ENCODE data around the gene SLC30A2.

Gene SLC30A2

GRCh38 chr1:26070963-26071342 lies 25.0 kb upstream of the SLC30A2 start:
- H3K36me3 ChIP-seq (ENCODE audit: control insufficient read depth, insufficient read depth, low read length) = no peaks in the 10 kb centered on the region
- H3K4me2 ChIP-seq (ENCODE audit: low read length) = no peak overlapping the region
- no peak overlapping the region for H3K9ac ChIP-seq
- H3K4me3 ChIP-seq (ENCODE audit: low read depth, low read length) = no peak overlapping the region
- H3K79me2 ChIP-seq = no peaks in the 10 kb centered on the region
- TF ChIP-seq, protein P1, sequence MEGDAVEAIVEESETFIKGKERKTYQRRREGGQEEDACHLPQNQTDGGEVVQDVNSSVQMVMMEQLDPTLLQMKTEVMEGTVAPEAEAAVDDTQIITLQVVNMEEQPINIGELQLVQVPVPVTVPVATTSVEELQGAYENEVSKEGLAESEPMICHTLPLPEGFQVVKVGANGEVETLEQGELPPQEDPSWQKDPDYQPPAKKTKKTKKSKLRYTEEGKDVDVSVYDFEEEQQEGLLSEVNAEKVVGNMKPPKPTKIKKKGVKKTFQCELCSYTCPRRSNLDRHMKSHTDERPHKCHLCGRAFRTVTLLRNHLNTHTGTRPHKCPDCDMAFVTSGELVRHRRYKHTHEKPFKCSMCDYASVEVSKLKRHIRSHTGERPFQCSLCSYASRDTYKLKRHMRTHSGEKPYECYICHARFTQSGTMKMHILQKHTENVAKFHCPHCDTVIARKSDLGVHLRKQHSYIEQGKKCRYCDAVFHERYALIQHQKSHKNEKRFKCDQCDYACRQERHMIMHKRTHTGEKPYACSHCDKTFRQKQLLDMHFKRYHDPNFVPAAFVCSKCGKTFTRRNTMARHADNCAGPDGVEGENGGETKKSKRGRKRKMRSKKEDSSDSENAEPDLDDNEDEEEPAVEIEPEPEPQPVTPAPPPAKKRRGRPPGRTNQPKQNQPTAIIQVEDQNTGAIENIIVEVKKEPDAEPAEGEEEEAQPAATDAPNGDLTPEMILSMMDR (IDR thresholded peaks at IDR 0.05) = no peak
- no peaks in the 10 kb centered on the region for H3K27me3 ChIP-seq (ENCODE audit: control insufficient read depth, insufficient read depth, low read length)
- H2AFZ ChIP-seq = no peak overlapping the region
- no peak overlapping the region for H3K27ac ChIP-seq
- no peaks in the 10 kb centered on the region for H3K4me1 ChIP-seq
- no peaks in the 10 kb centered on the region for H3K9me3 ChIP-seq (ENCODE audit: control insufficient read depth, low read length)

DNA sequence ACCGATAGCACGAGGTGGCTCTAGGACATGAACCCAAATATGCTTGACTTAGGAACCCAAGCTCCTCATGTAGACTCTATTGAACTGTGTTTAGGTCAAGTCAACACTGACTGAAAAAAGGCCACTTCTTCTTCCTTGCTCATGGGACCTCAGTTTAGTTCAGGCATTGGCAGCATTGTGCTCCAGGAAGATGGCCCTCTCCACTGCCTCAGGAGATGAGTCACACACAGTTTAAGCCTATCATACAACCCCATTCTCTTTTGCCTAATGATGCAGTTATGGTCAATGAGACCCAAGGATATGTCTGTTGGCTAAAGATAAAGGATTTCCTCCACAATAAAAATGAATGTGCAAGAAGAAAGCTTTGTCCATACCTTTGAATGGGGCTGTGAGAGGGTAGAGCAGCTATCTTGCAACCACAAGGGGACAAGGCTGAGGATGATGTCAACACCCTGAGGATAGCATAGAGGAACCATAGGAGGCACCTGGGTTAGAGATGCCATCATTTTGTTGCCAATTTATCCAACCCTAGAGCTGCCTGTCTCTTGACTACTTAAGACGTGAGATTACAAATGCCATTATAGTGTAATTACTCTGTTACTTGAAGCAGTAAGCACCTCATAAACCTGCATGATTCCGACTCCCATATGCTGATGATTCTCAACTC lies 24.5 kb upstream of the SLC30A2 start:
- Histone ChIP-seq H3K27ac (no peak overlapping the region), H3K4me3 (ENCODE audit: low read depth, low read length) (no peak overlapping the region), H3K4me2 (ENCODE audit: low read length) (no peak overlapping the region), H3K4me1 (no peaks in the 10 kb centered on the region), H3K36me3 (ENCODE audit: control insufficient read depth, insufficient read depth, low read length) (no peaks in the 10 kb centered on the region), H3K9me3 (ENCODE audit: control insufficient read depth, low read length) (no peaks in the 10 kb centered on the region), H3K9ac (no peak overlapping the region), H3K79me2 (no peaks in the 10 kb centered on the region), H3K27me3 (ENCODE audit: control insufficient read depth, insufficient read depth, low read length) (no peaks in the 10 kb centered on the region), H2AFZ (no peak overlapping the region)
- TF ChIP-seq, protein P1 (IDR thresholded peaks at IDR 0.05) = no peak

DNA sequence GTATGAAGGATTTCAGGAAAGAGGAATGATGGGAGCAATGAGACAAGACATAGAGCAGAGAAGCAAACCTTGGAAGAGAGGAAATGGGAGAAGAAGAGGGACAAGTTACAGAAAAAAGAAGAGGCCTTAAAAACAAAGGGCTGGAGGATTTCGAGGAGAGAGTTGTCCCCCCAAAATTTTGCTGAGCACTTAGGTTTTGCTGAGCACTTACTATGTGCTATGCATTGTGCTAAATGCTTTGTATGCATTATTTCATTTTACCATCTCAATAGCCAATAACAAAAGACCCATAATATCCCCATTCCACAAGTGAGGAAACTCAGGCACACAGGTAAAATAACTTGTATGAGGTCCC lies 24.0 kb upstream of the SLC30A2 start:
- Histone ChIP-seq H3K36me3 (ENCODE audit: control insufficient read depth, insufficient read depth, low read length) (no peaks in the 10 kb centered on the region), H3K4me1 (no peaks in the 10 kb centered on the region), H3K9me3 (ENCODE audit: control insufficient read depth, low read length) (no peaks in the 10 kb centered on the region), H3K4me2 (ENCODE audit: low read length) (no peak overlapping the region), H2AFZ (no peak overlapping the region), H3K9ac (no peak overlapping the region), H3K27me3 (ENCODE audit: control insufficient read depth, insufficient read depth, low read length) (no peaks in the 10 kb centered on the region), H3K27ac (no peak overlapping the region), H3K4me3 (ENCODE audit: low read depth, low read length) (no peak overlapping the region), H3K79me2 (no peaks in the 10 kb centered on the region)
- TF ChIP-seq, protein P1 (IDR thresholded peaks at IDR 0.05) = no peak

- H3K4me2 ChIP-seq (ENCODE audit: low read length) = no peak within 1 kb of the TSS
- H3K27me3 ChIP-seq (ENCODE audit: control insufficient read depth, insufficient read depth, low read length) = no peaks in the 10 kb centered on the region
- no peaks in the 10 kb centered on the region for H3K79me2 ChIP-seq
- H3K27ac ChIP-seq = no peak within 1 kb of the TSS
- TF ChIP-seq, protein P1 (IDR thresholded peaks at IDR 0.05) = no peak
- H3K9ac ChIP-seq = no peak within 1 kb of the TSS
- no peak within 1 kb of the TSS for H3K4me3 ChIP-seq (ENCODE audit: low read depth, low read length)
- H3K36me3 ChIP-seq (ENCODE audit: control insufficient read depth, insufficient read depth, low read length) = no peaks in the 10 kb centered on the region
- no peaks in the 10 kb centered on the region for H3K4me1 ChIP-seq
- H2AFZ ChIP-seq = no peak within 1 kb of the TSS
- no peaks in the 10 kb centered on the region for H3K9me3 ChIP-seq (ENCODE audit: control insufficient read depth, low read length)
Measured at GRCh38 chr1:26067432-26067911, 21.6 kb upstream of the SLC30A2 start, which contains the start of gene TRIM63. TSS of gene TRIM63 (minus strand) at chr1:26067630. CDS start at chr1:26067494, 136 bp downstream.

DNA sequence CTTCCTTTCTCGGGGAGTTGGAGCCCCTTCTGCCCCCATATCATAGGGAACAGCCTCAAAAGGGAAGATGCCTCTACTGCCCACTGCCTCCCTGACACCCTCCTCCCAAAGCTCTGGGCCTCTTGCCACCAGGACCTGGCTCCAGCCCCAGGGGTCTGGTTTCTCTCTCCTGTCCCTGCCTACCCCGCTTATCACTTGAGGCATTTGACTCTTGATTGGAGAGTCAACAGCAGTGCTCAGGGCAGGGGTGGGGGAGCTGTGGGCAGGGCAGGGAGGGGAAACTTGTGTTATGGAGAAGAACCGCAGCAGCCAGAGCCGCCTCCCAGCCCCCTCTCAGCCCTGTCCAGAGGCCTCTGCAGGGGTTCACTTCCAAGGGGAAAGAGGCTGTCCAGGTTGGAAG lies 20.9 kb upstream of the SLC30A2 start:
- Histone ChIP-seq H2AFZ (no peak overlapping the region), H3K36me3 (ENCODE audit: control insufficient read depth, insufficient read depth, low read length) (no peaks in the 10 kb centered on the region), H3K9ac (no peak overlapping the region), H3K4me1 (no peaks in the 10 kb centered on the region), H3K4me3 (ENCODE audit: low read depth, low read length) (no peak overlapping the region), H3K4me2 (ENCODE audit: low read length) (no peak overlapping the region), H3K79me2 (no peaks in the 10 kb centered on the region), H3K27me3 (ENCODE audit: control insufficient read depth, insufficient read depth, low read length) (no peaks in the 10 kb centered on the region), H3K27ac (no peak overlapping the region), H3K9me3 (ENCODE audit: control insufficient read depth, low read length) (no peaks in the 10 kb centered on the region)
- TF ChIP-seq, protein P1 (IDR thresholded peaks at IDR 0.05) = no peak

Measured in parathyroid adenoma (tissue), 2 donors.